Measurements from ENCODE around the gene EXOC3L1.
A peak's percentile ranks its signal among the peaks of the same experiment; 100 is the strongest.

Gene EXOC3L1

DNA sequence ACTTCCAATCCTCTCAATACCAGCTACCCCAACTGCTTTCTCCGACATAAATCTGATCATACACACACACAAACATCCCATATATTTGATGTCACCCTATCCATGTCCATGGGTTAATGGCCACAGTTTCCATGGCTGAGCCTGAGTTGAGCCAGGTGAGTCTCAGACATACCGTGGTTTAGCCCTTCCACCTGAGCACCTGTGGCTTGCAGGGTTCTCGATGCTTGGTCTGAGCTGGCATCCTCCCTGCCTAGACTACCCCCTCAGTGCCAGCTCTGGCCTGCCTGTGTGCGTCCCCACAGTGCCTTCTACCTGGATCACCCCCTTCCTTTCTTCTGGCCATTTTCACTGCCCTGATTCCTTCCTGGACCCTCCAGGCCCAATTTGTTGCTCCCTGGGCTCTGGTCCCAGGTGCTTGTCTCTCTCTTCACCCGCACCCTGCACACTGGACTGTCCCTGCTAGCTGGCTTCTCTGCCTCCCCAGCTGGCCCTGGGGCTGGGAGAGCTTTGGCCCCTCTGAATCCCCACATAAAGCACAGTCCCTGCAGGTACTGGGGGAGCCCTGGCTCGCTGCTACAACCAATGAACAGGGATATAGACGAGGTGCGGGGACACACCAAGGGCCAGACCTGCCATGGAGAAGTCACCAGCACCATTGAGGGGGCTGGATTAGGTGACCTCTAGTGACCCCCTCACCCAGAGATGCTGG, 16.3 kb upstream of the EXOC3L1 start:
- H3K27ac ChIP-seq (ENCODE audit: extremely low read depth, low read depth, low read length): no peak overlapping the region
- TF ChIP-seq, protein P1, sequence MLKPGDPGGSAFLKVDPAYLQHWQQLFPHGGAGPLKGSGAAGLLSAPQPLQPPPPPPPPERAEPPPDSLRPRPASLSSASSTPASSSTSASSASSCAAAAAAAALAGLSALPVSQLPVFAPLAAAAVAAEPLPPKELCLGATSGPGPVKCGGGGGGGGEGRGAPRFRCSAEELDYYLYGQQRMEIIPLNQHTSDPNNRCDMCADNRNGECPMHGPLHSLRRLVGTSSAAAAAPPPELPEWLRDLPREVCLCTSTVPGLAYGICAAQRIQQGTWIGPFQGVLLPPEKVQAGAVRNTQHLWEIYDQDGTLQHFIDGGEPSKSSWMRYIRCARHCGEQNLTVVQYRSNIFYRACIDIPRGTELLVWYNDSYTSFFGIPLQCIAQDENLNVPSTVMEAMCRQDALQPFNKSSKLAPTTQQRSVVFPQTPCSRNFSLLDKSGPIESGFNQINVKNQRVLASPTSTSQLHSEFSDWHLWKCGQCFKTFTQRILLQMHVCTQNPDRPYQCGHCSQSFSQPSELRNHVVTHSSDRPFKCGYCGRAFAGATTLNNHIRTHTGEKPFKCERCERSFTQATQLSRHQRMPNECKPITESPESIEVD (tag by site-specific recombination; IDR thresholded peaks at IDR 0.05): no peak
- no peak for TF ChIP-seq ZBTB7A (tag by site-specific recombination; IDR thresholded peaks at IDR 0.05; ENCODE audit: low read depth)
- TF ChIP-seq OVOL3 (tag by site-specific recombination; IDR thresholded peaks at IDR 0.05): no peak
- TF ChIP-seq SP7 (tag by site-specific recombination; IDR thresholded peaks at IDR 0.05): no peak
- peak; percentile 49; the same call in 1 of the 2 replicates for TF ChIP-seq SCRT2 (tag by site-specific recombination; IDR thresholded peaks at IDR 0.05)
- TF ChIP-seq SCRT1 (tag by site-specific recombination; IDR thresholded peaks at IDR 0.05; ENCODE audit: borderline replicate concordance): peak; percentile 54; the same call in 1 of the 2 replicates
- TF ChIP-seq ZNF311 (tag by site-specific recombination; IDR thresholded peaks at IDR 0.05; ENCODE audit: borderline replicate concordance): no peak
- no peak for TF ChIP-seq MZF1 (tag by site-specific recombination; IDR thresholded peaks at IDR 0.05; ENCODE audit: borderline replicate concordance)
- no peak overlapping the region for H3K4me3 ChIP-seq (ENCODE audit: low read depth, low read length)
- ChIA-PET POLR2A (interaction anchor here (3.2 kb wide), 1 partner anchor 8 kb away, joined by 11 read pairs; the partner anchor contains the start of gene ELMO3), CTCF (no interaction called here)
- peaks cover 0 to 44% of the 10 kb centered on the region in 2 experiments; a peak in 1 of 3 replicates for H3K36me3 ChIP-seq (ENCODE audit: control insufficient read depth in 2 of 2, insufficient read depth in 1 of 2, low read length in 2 of 2)
- H3K9me3 ChIP-seq (ENCODE audit: control insufficient read depth, insufficient read depth, low read depth, low read length): no peaks in the 10 kb centered on the region
- H3K4me1 ChIP-seq (ENCODE audit: control insufficient read depth, insufficient read depth, low read length): no peaks in the 10 kb centered on the region

DNA sequence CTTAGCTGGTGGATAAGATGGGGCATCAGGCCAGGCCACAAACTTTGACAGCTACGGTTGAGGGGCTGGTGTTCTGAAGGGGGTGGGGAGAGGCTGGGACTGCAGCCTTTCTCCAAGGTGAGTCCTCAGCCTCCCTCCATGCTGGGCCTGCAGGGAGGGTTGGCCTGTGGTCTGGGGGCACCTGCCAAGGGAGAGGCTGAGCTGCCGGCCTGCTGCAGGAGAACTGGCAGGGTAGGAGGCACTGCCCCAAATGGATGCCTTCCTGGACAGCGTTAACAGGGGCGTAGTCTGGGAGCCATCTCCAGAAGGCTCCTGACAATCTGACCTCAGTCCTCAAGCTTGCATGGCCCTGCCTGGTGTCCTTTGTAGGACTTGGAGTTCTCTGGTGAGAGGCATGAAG, 14.1 kb upstream of the EXOC3L1 start:
- peaks cover 0 to 56% of the 10 kb centered on the region in 2 experiments; a peak in 1 of 3 replicates for H3K36me3 ChIP-seq (ENCODE audit: control insufficient read depth in 2 of 2, insufficient read depth in 1 of 2, low read length in 2 of 2)
- ChIA-PET POLR2A (interaction anchor here (1.3 kb wide), 1 partner anchor 10 kb away, joined by 3 read pairs; no protein-coding TSS in a partner anchor), CTCF (interaction anchor here (0.8 kb wide), 1 partner anchor 308 kb away, joined by 3 read pairs; no protein-coding TSS in a partner anchor)
- no peak overlapping the region for H3K4me3 ChIP-seq (ENCODE audit: low read depth, low read length)
- no peaks in the 10 kb centered on the region for H3K9me3 ChIP-seq (ENCODE audit: control insufficient read depth, insufficient read depth, low read depth, low read length)
- TF ChIP-seq ZNF169 (tag by site-specific recombination; IDR thresholded peaks at IDR 0.05) (no peak), SETDB1 (IDR thresholded peaks at IDR 0.05; ENCODE audit: insufficient read length, low read length) (no peak), FEZF1 (tag by site-specific recombination; IDR thresholded peaks at IDR 0.05) (no peak), HOXD13 (CRISPR knock-in tag; IDR thresholded peaks at IDR 0.05; ENCODE audit: borderline replicate concordance) (no peak)
- no peak overlapping the region for H3K27ac ChIP-seq (ENCODE audit: extremely low read depth, low read depth, low read length)
- H3K4me1 ChIP-seq (ENCODE audit: control insufficient read depth, insufficient read depth, low read length): no peaks in the 10 kb centered on the region

GRCh38 chr16:67202956-67203493, 13.1 kb upstream of the EXOC3L1 start:
- Histone ChIP-seq H3K36me3 (ENCODE audit: control insufficient read depth in 2 of 2, insufficient read depth in 1 of 2, low read length in 2 of 2) (peaks cover 0 to 65% of the 10 kb centered on the region in 2 experiments; a peak in 1 of 3 replicates), H3K9me3 (ENCODE audit: control insufficient read depth, insufficient read depth, low read depth, low read length) (no peaks in the 10 kb centered on the region), H3K4me3 (ENCODE audit: low read depth, low read length) (no peak overlapping the region), H3K4me1 (ENCODE audit: control insufficient read depth, insufficient read depth, low read length) (no peaks in the 10 kb centered on the region), H3K27ac (ENCODE audit: extremely low read depth, low read depth, low read length) (no peak overlapping the region)
- CTCF ChIA-PET: no interaction called here
- POLR2A ChIA-PET: interaction anchor here (1.2 kb wide), 1 partner anchor 22 kb away, joined by 6 read pairs; no protein-coding TSS in a partner anchor
- no peak for TF ChIP-seq PRDM10 (tag by site-specific recombination; IDR thresholded peaks at IDR 0.05)
- no peak for TF ChIP-seq ZNF391 (tag by site-specific recombination; IDR thresholded peaks at IDR 0.05; ENCODE audit: borderline replicate concordance, low read depth)
- no peak for TF ChIP-seq SETDB1 (IDR thresholded peaks at IDR 0.05; ENCODE audit: insufficient read length, low read length)
- no peak for TF ChIP-seq ZNF513 (tag by site-specific recombination; IDR thresholded peaks at IDR 0.05)
- no peak for TF ChIP-seq ZNF202 (tag by site-specific recombination; IDR thresholded peaks at IDR 0.05; ENCODE audit: borderline replicate concordance)
- TF ChIP-seq ZNF133 (tag by site-specific recombination; IDR thresholded peaks at IDR 0.05): no peak
- TF ChIP-seq ZNF830 (tag by site-specific recombination; IDR thresholded peaks at IDR 0.05; ENCODE audit: low read depth): no peak
- no peak for TF ChIP-seq ZNF266 (tag by site-specific recombination; IDR thresholded peaks at IDR 0.05; ENCODE audit: low read depth)
- TF ChIP-seq ZBTB17 (tag by site-specific recombination; IDR thresholded peaks at IDR 0.05): no peak
- no peak for TF ChIP-seq ZNF621 (tag by site-specific recombination; IDR thresholded peaks at IDR 0.05)
- no peak for TF ChIP-seq ZNF626 (tag by site-specific recombination; IDR thresholded peaks at IDR 0.05)

Measured in HEK293 (cell line).